Neural cell (in vitro differentiated cells): ENCODE measurements around the gene CCDC17. TPM values are rescaled to one million over a fixed set of nuclear protein-coding genes. Genes with fewer than 3 reads are reported as not detected.

Source experiments
- H2AFZ ChIP-seq: fragments of 200-600, 300-800 bp; sonication (generic), shearing (Covaris generic); 2 replicates; pipeline ENCODE4 v1.6.0; 2014; ENCODE audit warnings: low read depth, mild to moderate bottlenecking, antibody characterized with exemption, low read length, moderate library complexity
- H3F3A ChIP-seq: fragments of 200-600 bp; shearing (Covaris generic); 2 replicates; pipeline ENCODE4 v1.6.1; 2016; ENCODE audit warnings: mild to moderate bottlenecking, moderate library complexity, mixed read lengths, antibody characterized with exemption, low read length; ENCODE audit not compliant: insufficient read depth, poor library complexity, severe bottlenecking
- H3K27ac ChIP-seq: fragments of 200-600, 300-800 bp; sonication (generic), shearing (Covaris generic); 2 replicates; pipeline ENCODE4 v1.5.1; 2014; ENCODE audit warnings: mild to moderate bottlenecking, low read length, moderate library complexity
- H3K27me3 ChIP-seq: fragments of 300-800, 200-600 bp; sonication (generic), shearing (Covaris generic); 2 replicates; pipeline ENCODE4 v1.6.0; 2014; ENCODE audit warnings: mild to moderate bottlenecking, low read depth, low read length, moderate library complexity; ENCODE audit not compliant: insufficient read depth
- H3K36me3 ChIP-seq: fragments of 300-800, 200-600 bp; sonication (generic), shearing (Covaris generic); 2 replicates; pipeline ENCODE4 v1.5.1; 2014; ENCODE audit warnings: mild to moderate bottlenecking, antibody characterized with exemption, low read length, moderate library complexity; ENCODE audit not compliant: insufficient read depth
- H3K4me2 ChIP-seq: fragments of 300-800, 200-600 bp; sonication (generic), shearing (Covaris generic); 2 replicates; pipeline ENCODE4 v1.6.0; 2014; ENCODE audit warnings: mild to moderate bottlenecking, low read length
- H3K4me3 ChIP-seq: fragments of 300-800, 200-600 bp; sonication (generic), shearing (Covaris generic); 2 replicates; pipeline ENCODE4 v1.5.1; 2014; ENCODE audit warnings: mild to moderate bottlenecking, low read length, moderate library complexity
- H3K79me2 ChIP-seq: fragments of 200-600 bp; shearing (Covaris generic); replicated peaks from 2 replicates; pipeline ENCODE4 v1.6.0; 2014; ENCODE audit warnings: mild to moderate bottlenecking, low read length, moderate library complexity; ENCODE audit not compliant: insufficient read depth
- H3K9ac ChIP-seq: fragments of 300-800, 200-600 bp; sonication (generic), shearing (Covaris generic); 2 replicates; pipeline ENCODE4 v1.6.1; 2016; ENCODE audit warnings: mild to moderate bottlenecking, low read length, mixed read lengths
- H3K9me2 ChIP-seq: fragments of 200-600 bp; shearing (Covaris generic); 2 replicates; pipeline ENCODE4 v1.6.1; 2016; ENCODE audit warnings: mild to moderate bottlenecking, low read length, mixed read lengths; ENCODE audit not compliant: insufficient read depth
- H3K9me3 ChIP-seq: fragments of 200-600, 300-800 bp; sonication (generic), shearing (Covaris generic); 2 replicates; pipeline ENCODE4 v1.6.1; 2016; ENCODE audit warnings: mild to moderate bottlenecking, mixed run types, low read length, moderate library complexity, mixed read lengths
- H4K20me1 ChIP-seq: fragments of 200-600 bp; shearing (Covaris generic); 2 replicates; pipeline ENCODE4 v1.6.1; 2016; ENCODE audit warnings: mild to moderate bottlenecking, mixed run types; ENCODE audit not compliant: insufficient read depth
- EP300 ChIP-seq: fragments of 450-650 bp; conservative IDR thresholded peaks from 2 replicates; pipeline ENCODE4 v1.6.1; 2014; ENCODE audit warnings: antibody characterized with exemption, mild to moderate bottlenecking, moderate library complexity; ENCODE audit not compliant: poor library complexity, severe bottlenecking
- EZH2 ChIP-seq: fragments of 200-600, 300-800 bp; shearing (Covaris generic), sonication (generic); IDR thresholded peaks from 2 replicates; pipeline ENCODE4 v1.6.1; 2014; ENCODE audit warnings: antibody characterized with exemption, low read length, borderline replicate concordance, mild to moderate bottlenecking; ENCODE audit not compliant: insufficient read depth, poor library complexity, severe bottlenecking
- MXI1 ChIP-seq: fragments of 450-650 bp; conservative IDR thresholded peaks from 2 replicates; pipeline ENCODE4 v1.6.1; 2014; ENCODE audit warnings: antibody characterized with exemption, mild to moderate bottlenecking; ENCODE audit not compliant: poor library complexity, severe bottlenecking
- POLR2AphosphoS5 ChIP-seq: IDR thresholded peaks from 2 replicates; pipeline ENCODE4 v1.6.1; 2012
- RAD21 ChIP-seq: fragments of 450-650 bp; conservative IDR thresholded peaks from 2 replicates; pipeline ENCODE4 v1.6.1; 2014; ENCODE audit warnings: antibody characterized with exemption, mild to moderate bottlenecking, moderate library complexity
- SMC3 ChIP-seq: fragments of 450-650 bp; conservative IDR thresholded peaks from 2 replicates; pipeline ENCODE4 v1.6.1; 2014; ENCODE audit warnings: antibody characterized with exemption, mild to moderate bottlenecking, moderate library complexity; ENCODE audit not compliant: poor library complexity
- TAF1 ChIP-seq: IDR thresholded peaks from 2 replicates; pipeline ENCODE4 v1.6.1; 2012; ENCODE audit warnings: low read depth
- polyA plus RNA-seq: library from polyadenylated mRNA; depleted of rRNA; stranded (reverse); fragments of >200 nt; gene quantifications from 2 replicates; pipeline ENCODE4 v1.2.3, GENCODE V29; 2014
- TF ChIP-seq, protein P1 (sequence below): fragments of 450-650 bp; IDR thresholded peaks from 2 replicates; pipeline ENCODE4 v1.5.1; 2014; ENCODE audit warnings: antibody characterized with exemption, mild to moderate bottlenecking, moderate library complexity; ENCODE audit not compliant: poor library complexity, severe bottlenecking
- TF ChIP-seq, protein P2 (sequence below): IDR thresholded peaks from 2 replicates; pipeline ENCODE4 v1.6.1; 2012; ENCODE audit warnings: borderline replicate concordance

The CCDC17 gene
- polyA plus RNA-seq, 1 donor from 2014 or later, result 1.1 TPM

DNA sequence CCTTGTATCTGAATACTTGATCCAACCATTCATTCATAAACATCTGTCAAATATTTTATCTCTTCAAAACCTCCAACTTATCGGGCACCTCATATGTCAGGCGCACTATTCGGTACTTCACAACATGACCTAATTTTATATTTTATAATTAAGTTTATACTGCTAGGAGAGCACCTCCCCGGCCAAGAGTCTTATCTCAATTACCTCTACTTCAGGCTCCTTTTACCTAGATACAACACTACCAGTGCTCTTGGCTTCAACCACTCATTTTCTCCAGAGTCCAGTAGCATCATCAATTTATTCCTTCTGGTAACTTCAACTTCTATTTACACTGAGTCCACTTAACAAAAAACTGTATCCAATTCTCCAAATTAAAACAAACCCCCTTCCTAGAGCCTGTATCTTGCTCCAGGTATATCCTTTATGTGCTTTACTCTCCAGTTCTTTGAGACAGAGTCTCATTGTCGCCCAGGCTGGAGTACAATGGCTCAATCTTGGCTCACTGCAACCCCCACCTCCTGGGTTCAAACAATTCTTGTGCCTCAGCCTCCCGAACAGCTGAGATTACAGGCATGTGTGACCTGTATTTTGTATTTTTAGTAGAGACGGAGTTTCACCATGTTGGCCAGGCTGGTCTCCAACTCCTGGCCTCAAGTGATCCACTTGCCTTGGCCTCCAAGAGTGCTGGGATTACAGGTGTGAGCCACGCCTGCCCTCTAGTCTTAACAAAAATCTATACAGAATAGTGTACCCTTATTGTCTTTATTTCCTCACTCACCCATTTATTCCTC is 43.7 kb upstream of the CCDC17 start:
- H3K9me3 ChIP-seq, result no peaks in the 10 kb centered on the region
- no peaks in the 10 kb centered on the region for H3K9me2 ChIP-seq
- no peaks in the 10 kb centered on the region for H4K20me1 ChIP-seq
- H3K4me2 ChIP-seq, result no peak overlapping the region
- H3K4me3 ChIP-seq, result no peak overlapping the region
- no peaks in the 10 kb centered on the region for H3K36me3 ChIP-seq
- no peaks in the 10 kb centered on the region for H3K27me3 ChIP-seq
- TF ChIP-seq EZH2 (no peak), RAD21 (no peak), TAF1 (no peak), EP300 (no peak), SMC3 (no peak), POLR2AphosphoS5 (no peak), MXI1 (no peak)
- TF ChIP-seq, protein P1, sequence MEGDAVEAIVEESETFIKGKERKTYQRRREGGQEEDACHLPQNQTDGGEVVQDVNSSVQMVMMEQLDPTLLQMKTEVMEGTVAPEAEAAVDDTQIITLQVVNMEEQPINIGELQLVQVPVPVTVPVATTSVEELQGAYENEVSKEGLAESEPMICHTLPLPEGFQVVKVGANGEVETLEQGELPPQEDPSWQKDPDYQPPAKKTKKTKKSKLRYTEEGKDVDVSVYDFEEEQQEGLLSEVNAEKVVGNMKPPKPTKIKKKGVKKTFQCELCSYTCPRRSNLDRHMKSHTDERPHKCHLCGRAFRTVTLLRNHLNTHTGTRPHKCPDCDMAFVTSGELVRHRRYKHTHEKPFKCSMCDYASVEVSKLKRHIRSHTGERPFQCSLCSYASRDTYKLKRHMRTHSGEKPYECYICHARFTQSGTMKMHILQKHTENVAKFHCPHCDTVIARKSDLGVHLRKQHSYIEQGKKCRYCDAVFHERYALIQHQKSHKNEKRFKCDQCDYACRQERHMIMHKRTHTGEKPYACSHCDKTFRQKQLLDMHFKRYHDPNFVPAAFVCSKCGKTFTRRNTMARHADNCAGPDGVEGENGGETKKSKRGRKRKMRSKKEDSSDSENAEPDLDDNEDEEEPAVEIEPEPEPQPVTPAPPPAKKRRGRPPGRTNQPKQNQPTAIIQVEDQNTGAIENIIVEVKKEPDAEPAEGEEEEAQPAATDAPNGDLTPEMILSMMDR, result no peak
- TF ChIP-seq, protein P2, sequence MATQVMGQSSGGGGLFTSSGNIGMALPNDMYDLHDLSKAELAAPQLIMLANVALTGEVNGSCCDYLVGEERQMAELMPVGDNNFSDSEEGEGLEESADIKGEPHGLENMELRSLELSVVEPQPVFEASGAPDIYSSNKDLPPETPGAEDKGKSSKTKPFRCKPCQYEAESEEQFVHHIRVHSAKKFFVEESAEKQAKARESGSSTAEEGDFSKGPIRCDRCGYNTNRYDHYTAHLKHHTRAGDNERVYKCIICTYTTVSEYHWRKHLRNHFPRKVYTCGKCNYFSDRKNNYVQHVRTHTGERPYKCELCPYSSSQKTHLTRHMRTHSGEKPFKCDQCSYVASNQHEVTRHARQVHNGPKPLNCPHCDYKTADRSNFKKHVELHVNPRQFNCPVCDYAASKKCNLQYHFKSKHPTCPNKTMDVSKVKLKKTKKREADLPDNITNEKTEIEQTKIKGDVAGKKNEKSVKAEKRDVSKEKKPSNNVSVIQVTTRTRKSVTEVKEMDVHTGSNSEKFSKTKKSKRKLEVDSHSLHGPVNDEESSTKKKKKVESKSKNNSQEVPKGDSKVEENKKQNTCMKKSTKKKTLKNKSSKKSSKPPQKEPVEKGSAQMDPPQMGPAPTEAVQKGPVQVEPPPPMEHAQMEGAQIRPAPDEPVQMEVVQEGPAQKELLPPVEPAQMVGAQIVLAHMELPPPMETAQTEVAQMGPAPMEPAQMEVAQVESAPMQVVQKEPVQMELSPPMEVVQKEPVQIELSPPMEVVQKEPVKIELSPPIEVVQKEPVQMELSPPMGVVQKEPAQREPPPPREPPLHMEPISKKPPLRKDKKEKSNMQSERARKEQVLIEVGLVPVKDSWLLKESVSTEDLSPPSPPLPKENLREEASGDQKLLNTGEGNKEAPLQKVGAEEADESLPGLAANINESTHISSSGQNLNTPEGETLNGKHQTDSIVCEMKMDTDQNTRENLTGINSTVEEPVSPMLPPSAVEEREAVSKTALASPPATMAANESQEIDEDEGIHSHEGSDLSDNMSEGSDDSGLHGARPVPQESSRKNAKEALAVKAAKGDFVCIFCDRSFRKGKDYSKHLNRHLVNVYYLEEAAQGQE, result no peak
- H3K9ac ChIP-seq, result no peak overlapping the region
- no peak overlapping the region for H3K27ac ChIP-seq
- H3K79me2 ChIP-seq, result peaks cover 78% of the 10 kb centered on the region
- H3F3A ChIP-seq, result no peaks in the 10 kb centered on the region
- no peak overlapping the region for H2AFZ ChIP-seq

DNA sequence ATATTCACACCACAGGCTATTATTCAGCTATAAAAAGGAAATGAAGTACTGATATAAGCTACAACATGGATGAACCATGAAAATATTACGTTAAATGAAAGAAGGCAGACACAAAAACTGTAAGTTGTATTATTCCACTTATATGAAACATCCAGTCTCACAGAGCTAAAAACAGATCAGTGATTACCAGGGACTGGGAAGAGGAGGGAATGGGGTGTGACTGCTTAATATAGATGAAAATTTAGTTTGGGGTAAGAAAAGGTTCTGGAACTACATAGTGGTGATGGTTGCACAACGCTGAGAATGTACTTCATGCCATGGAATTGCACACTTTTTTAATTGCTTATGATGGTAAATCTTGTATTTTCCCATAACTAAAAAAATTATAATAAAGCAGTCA is 43.0 kb upstream of the CCDC17 start:
- H3K9me2 ChIP-seq, result no peaks in the 10 kb centered on the region
- H4K20me1 ChIP-seq, result no peaks in the 10 kb centered on the region
- H3K9ac ChIP-seq, result no peak overlapping the region
- H3K27ac ChIP-seq, result no peak overlapping the region
- no peaks in the 10 kb centered on the region for H3K36me3 ChIP-seq
- H3K27me3 ChIP-seq, result no peaks in the 10 kb centered on the region
- no peak overlapping the region for H3K4me3 ChIP-seq
- no peak for TF ChIP-seq RAD21
- no peak for TF ChIP-seq POLR2AphosphoS5
- no peak for TF ChIP-seq TAF1
- TF ChIP-seq, protein P2, result no peak
- H3K4me2 ChIP-seq, result no peak overlapping the region
- no peaks in the 10 kb centered on the region for H3K9me3 ChIP-seq
- no peak overlapping the region for H2AFZ ChIP-seq
- no peaks in the 10 kb centered on the region for H3F3A ChIP-seq
- H3K79me2 ChIP-seq, result peaks cover 82% of the 10 kb centered on the region
